CD4-positive, alpha-beta memory T cell (primary cell): ENCODE results near the gene CAMTA2. TPM values are rescaled to one million over a fixed set of nuclear protein-coding genes. Genes with fewer than 3 reads are reported as not detected.

Experiments
- CTCF ChIA-PET: fragments of 350-600 bp; sonication (Branson Sonifier 250); formaldehyde crosslinking; loops from one replicate; lab custom pipeline; 2021; ENCODE audit warnings: inconsistent platforms; ENCODE audit not compliant: partially characterized antibody; lab: Charles Lee
- POLR2A ChIA-PET: fragments of 350-600 bp; sonication (Branson Sonifier 250); formaldehyde crosslinking; loops from one replicate; lab custom pipeline; 2021; ENCODE audit not compliant: partially characterized antibody; lab: Charles Lee
- DNase-seq, 5 donors: peaks; one replicate each; pipeline versions ENCODE4 v3.0.0 to v3.0.0-alpha.2; 2020 to 2022; ENCODE audit warnings: mixed read lengths in 1 of 5
- H3K27ac ChIP-seq: one replicate; pipeline ENCODE4 v1.7.0; 2013; ENCODE audit warnings: low read depth, low read length
- H3K27me3 ChIP-seq: 2 replicates; pipeline ENCODE4 v1.7.0; 2013; ENCODE audit warnings: mild to moderate bottlenecking, low read length, moderate library complexity; ENCODE audit not compliant: insufficient read depth
- H3K36me3 ChIP-seq: 2 replicates; pipeline ENCODE4 v1.7.0; 2013; ENCODE audit warnings: mild to moderate bottlenecking, low read length, moderate library complexity; ENCODE audit not compliant: insufficient read depth
- H3K4me1 ChIP-seq: 2 replicates; pipeline ENCODE4 v1.7.0; 2013; ENCODE audit warnings: mild to moderate bottlenecking, low read length, moderate library complexity; ENCODE audit not compliant: insufficient read depth
- H3K4me3 ChIP-seq, 2 donors: one replicate each; pipeline ENCODE4 v1.7.0; 2013; ENCODE audit warnings: low read length in 2 of 2, mild to moderate bottlenecking in 1 of 2
- H3K9me3 ChIP-seq, 2 donors: one replicate each; pipeline ENCODE4 v1.7.0; 2013; ENCODE audit warnings: low read length in 2 of 2, control low read depth in 1 of 2; ENCODE audit not compliant: control insufficient read depth in 1 of 2
- H3K27ac Mint-ChIP-seq, 7 donors: one replicate each; pipeline ENCODE4 v1.8.0; 2020 to 2021; ENCODE audit warnings: mixed read lengths in 7 of 7, mild to moderate bottlenecking in 6 of 7, inconsistent platforms in 3 of 7, moderate library complexity in 3 of 7
- H3K27me3 Mint-ChIP-seq, 2 donors: one replicate each; pipeline ENCODE4 v1.8.0; 2020 to 2021; ENCODE audit warnings: mixed read lengths in 2 of 2
- H3K36me3 Mint-ChIP-seq, 2 donors: one replicate each; pipeline ENCODE4 v1.8.0; 2020 to 2021; ENCODE audit warnings: mixed read lengths in 2 of 2, inconsistent platforms in 1 of 2, mild to moderate bottlenecking in 1 of 2
- H3K4me1 Mint-ChIP-seq, 4 donors: one replicate each; pipeline ENCODE4 v1.8.0; 2020 to 2021; ENCODE audit warnings: mixed read lengths in 4 of 4, mild to moderate bottlenecking in 1 of 4
- H3K4me3 Mint-ChIP-seq, 8 donors: one replicate each; pipeline ENCODE4 v1.8.0; 2020 to 2021; ENCODE audit warnings: mixed read lengths in 8 of 8, mild to moderate bottlenecking in 7 of 8, moderate library complexity in 6 of 8, inconsistent platforms in 3 of 8
- H3K9me3 Mint-ChIP-seq, 8 donors: one replicate each; pipeline ENCODE4 v1.8.0; 2020 to 2021; ENCODE audit warnings: mixed read lengths in 8 of 8, mild to moderate bottlenecking in 5 of 8, inconsistent platforms in 3 of 8, moderate library complexity in 1 of 8
- intact Hi-C: fragments of 100-400 bp; cut with micrococcal nuclease; formaldehyde crosslinking; loops from one replicate; pipeline ENCODE4 v1.15.1; 2023
- polyA plus RNA-seq, 2 donors: library from polyadenylated mRNA; unstranded; fragments of 300-500 nt; fragmentation: Illumina TruSeq; gene quantifications; one replicate each; pipeline ENCODE4 v1.2.3, GENCODE V29; 2021
- total RNA-seq, 2 experiments: library from RNA; stranded (reverse); gene quantifications; one replicate each; pipeline ENCODE4 v1.2.3, GENCODE V29; 2021

The CAMTA2 gene, protein sequence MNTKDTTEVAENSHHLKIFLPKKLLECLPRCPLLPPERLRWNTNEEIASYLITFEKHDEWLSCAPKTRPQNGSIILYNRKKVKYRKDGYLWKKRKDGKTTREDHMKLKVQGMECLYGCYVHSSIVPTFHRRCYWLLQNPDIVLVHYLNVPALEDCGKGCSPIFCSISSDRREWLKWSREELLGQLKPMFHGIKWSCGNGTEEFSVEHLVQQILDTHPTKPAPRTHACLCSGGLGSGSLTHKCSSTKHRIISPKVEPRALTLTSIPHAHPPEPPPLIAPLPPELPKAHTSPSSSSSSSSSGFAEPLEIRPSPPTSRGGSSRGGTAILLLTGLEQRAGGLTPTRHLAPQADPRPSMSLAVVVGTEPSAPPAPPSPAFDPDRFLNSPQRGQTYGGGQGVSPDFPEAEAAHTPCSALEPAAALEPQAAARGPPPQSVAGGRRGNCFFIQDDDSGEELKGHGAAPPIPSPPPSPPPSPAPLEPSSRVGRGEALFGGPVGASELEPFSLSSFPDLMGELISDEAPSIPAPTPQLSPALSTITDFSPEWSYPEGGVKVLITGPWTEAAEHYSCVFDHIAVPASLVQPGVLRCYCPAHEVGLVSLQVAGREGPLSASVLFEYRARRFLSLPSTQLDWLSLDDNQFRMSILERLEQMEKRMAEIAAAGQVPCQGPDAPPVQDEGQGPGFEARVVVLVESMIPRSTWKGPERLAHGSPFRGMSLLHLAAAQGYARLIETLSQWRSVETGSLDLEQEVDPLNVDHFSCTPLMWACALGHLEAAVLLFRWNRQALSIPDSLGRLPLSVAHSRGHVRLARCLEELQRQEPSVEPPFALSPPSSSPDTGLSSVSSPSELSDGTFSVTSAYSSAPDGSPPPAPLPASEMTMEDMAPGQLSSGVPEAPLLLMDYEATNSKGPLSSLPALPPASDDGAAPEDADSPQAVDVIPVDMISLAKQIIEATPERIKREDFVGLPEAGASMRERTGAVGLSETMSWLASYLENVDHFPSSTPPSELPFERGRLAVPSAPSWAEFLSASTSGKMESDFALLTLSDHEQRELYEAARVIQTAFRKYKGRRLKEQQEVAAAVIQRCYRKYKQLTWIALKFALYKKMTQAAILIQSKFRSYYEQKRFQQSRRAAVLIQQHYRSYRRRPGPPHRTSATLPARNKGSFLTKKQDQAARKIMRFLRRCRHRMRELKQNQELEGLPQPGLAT
- total RNA-seq (10 to 100 TPM; 63.0 to 84.8 TPM), polyA plus RNA-seq (10 to 100 TPM in 1 of 2 donors, 1 to 10 TPM in 1; 4.6 to 25.4 TPM)

DNA sequence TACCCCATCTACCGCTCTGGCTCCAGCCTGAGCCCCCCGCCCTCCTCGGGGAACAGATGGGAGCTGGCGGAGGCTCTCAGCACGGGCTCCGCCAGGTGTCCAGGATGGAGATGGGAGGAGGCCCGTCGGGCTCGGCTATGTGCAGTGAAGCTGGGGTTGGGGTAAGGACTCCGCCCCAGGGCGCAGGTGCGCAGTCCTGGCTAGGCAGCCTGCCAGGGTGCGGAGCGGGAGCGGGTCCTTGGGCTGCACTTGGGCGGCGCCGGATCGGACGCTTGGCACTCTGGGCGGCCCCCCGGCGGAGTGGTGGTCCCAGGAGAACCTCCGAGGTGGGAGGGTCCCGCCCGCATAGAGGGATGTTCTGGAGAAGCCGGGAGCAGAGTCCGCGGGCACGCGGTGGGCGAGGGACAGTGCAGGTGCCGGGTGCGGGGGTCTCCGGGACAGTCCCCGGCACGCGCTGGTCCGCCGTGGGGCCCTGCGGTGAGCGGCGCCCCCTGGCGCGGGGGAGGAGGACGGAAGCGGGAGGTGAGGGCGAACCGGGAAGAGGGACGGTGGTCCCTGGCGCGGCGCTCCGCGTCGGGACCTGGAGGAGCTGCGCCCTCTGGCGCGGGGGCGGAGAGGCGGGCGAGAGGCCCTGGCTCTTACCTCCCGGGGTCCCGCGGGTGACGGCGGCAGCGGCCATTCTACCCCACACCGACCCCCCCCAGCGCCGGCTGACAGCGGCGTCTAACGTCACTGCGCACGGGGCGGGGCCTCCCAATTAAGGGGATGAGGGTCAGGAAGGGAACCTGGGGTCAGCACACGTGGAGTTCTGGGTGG, at the start of gene CAMTA2:
Gene CAMTA2 (minus strand): TSS at position 725 of the 816 bp plus-strand sequence. CDS start 1,453 bp downstream, outside the sequence.
- ChIA-PET CTCF (interaction anchor here (0.7 to 5.2 kb wide), 19 partner anchors 8 to 422 kb away, joined by 3 to 41 read pairs (median 5); partner anchors contain the start of genes INCA1, KIF1C, RNF167 and SLC25A11), POLR2A (interaction anchor here (0.7 to 7.0 kb wide), 21 partner anchors 8 to 284 kb away, joined by 3 to 79 read pairs (median 6); partner anchors contain the start of genes C17orf107, CHRNE, INCA1 and KIF1C)
- Mint-ChIP-seq H3K36me3 (peaks cover 13 to 29% of the 10 kb centered on the region in 2 donors), H3K27ac (peak within 1 kb of the TSS; percentile 94 to 98 (median 96)), H3K4me1 (peaks cover 29 to 64% (median 37%) of the 10 kb centered on the region in 4 donors), H3K9me3 (no peaks in the 10 kb centered on the region), H3K27me3 (no peaks in the 10 kb centered on the region), H3K4me3 (peak within 1 kb of the TSS; percentile 92 to 95 (median 93))
- Histone ChIP-seq H3K36me3 (peaks cover 8% of the 10 kb centered on the region), H3K9me3 (no peaks in the 10 kb centered on the region), H3K4me1 (peaks cover 29% of the 10 kb centered on the region), H3K27ac (peak within 1 kb of the TSS; percentile 85), H3K27me3 (no peaks in the 10 kb centered on the region), H3K4me3 (peak within 1 kb of the TSS; percentile 74 to 95)
- DNase-seq, result peak; percentile 78 to 90 (median 81)
- intact Hi-C loops, result loop anchor here (1.0 to 2.0 kb wide), 4 partner anchors 10 to 78 kb away; partner anchors contain the start of genes INCA1, KIF1C, RNF167 and SLC25A11

DNA sequence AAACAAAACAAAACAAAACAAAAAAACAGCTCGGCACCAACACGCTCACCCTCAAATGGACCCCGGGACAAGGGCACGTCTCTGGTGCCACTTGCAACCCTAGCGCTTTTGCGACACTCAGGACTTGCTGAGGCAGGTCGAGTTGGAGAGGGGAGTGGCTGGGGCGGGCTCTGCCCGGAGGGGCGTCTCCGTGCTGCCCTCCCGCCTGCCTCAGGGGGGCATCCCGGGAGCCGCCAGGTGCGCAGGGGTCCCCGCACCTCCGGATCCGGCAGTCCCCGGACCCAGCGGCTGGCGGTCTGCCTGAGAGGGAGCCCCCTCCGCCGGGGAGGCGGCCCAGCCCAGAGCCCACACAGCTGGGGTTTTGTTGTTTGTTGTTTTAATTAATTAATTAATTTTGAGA, 47.8 kb upstream of the CAMTA2 start, which contains the start of gene SLC52A1:
Gene SLC52A1 (minus strand): TSS at position 112 of the 400 bp plus-strand sequence. CDS start 820 bp downstream, outside the sequence.
- Mint-ChIP-seq H3K4me1 (peaks cover 16 to 45% (median 24%) of the 10 kb centered on the region in 4 donors), H3K4me3 (peak within 1 kb of the TSS in 1 of 8 donors; percentile 26), H3K36me3 (no peaks in the 10 kb centered on the region), H3K27ac (peak within 1 kb of the TSS in 1 of 7 donors; percentile 38), H3K9me3 (peaks cover 0 to 3% (median 0%) of the 10 kb centered on the region in 8 donors), H3K27me3 (no peaks in the 10 kb centered on the region)
- H3K9me3 ChIP-seq, result no peaks in the 10 kb centered on the region
- no peak within 1 kb of the TSS for H3K4me3 ChIP-seq
- no peak for DNase-seq
- no peaks in the 10 kb centered on the region for H3K36me3 ChIP-seq
- intact Hi-C loops, result no loop called here
- ChIA-PET POLR2A (interaction anchor here (1.4 to 9.5 kb wide), 2 partner anchors 12 to 26 kb away, joined by 5 to 146 read pairs; no protein-coding TSS in a partner anchor), CTCF (interaction anchor here (0.9 to 11.2 kb wide), 7 partner anchors 9 to 126 kb away, joined by 3 to 271 read pairs (median 6); no protein-coding TSS in a partner anchor)
- H3K4me1 ChIP-seq, result peaks cover 26% of the 10 kb centered on the region
- H3K27me3 ChIP-seq, result no peaks in the 10 kb centered on the region
- no peak within 1 kb of the TSS for H3K27ac ChIP-seq

DNA sequence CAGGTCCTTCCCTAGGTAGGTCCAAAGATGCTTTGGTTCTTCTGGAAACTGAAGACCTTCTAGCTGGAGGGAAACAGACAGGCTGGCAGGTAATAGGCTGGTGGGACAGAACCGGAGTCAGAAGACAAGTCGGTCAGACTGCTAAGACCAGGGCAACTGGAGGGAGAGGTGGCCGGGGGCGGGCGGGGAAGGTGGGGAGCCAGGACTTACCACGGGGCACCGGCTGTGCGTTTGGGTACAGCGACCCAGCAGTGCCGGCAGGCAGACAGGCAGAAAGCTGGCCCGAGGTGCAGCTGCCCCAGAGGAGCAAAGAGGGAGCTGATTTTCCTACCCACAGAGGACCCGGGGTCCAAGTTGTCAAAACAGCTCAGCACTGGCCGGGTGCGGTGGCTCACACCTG, 47.2 kb upstream of the CAMTA2 start:
- intact Hi-C loops, result no loop called here
- H3K27ac Mint-ChIP-seq, result peak overlapping the region in 1 of 7 donors; percentile 38
- Histone ChIP-seq H3K27me3 (no peaks in the 10 kb centered on the region), H3K4me1 (peaks cover 25% of the 10 kb centered on the region), H3K36me3 (no peaks in the 10 kb centered on the region), H3K4me3 (no peak overlapping the region), H3K9me3 (no peaks in the 10 kb centered on the region), H3K27ac (no peak overlapping the region)
- CTCF ChIA-PET, result interaction anchor here (0.9 to 11.2 kb wide), 7 partner anchors 8 to 126 kb away, joined by 3 to 271 read pairs (median 6); no protein-coding TSS in a partner anchor
- H3K9me3 Mint-ChIP-seq, result peaks cover 0 to 3% (median 0%) of the 10 kb centered on the region in 8 donors
- POLR2A ChIA-PET, result interaction anchor here (1.2 to 9.5 kb wide), 3 partner anchors 13 to 44 kb away, joined by 4 to 146 read pairs (median 5); partner anchors contain the start of gene ZFP3
- no peak for DNase-seq
- peaks cover 12 to 40% (median 21%) of the 10 kb centered on the region in 4 donors for H3K4me1 Mint-ChIP-seq
- no peaks in the 10 kb centered on the region for H3K36me3 Mint-ChIP-seq
- H3K4me3 Mint-ChIP-seq, result no peak overlapping the region
- no peaks in the 10 kb centered on the region for H3K27me3 Mint-ChIP-seq

DNA sequence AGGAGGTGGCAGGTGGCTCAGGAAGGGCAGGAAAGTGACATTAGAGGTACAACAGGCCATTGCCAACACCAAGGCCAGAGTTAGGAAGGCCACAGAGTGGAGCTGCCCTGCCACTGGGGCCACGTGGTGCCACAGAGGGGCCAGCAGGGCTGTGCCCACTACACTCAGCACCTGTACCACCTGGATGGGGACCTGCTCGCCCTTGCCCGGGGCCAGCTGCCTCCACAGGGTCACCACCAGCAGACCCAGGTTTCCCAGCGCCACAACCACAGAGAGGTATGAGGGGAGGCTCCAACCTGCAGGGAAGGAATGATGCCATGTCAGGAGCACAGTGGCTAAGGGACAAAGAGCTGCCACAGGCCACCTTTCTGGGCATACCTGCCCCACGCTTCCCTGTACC, 46.6 kb upstream of the CAMTA2 start:
- Histone ChIP-seq H3K4me1 (peaks cover 25% of the 10 kb centered on the region), H3K36me3 (no peaks in the 10 kb centered on the region), H3K4me3 (no peak overlapping the region), H3K27ac (no peak overlapping the region), H3K27me3 (no peaks in the 10 kb centered on the region), H3K9me3 (no peaks in the 10 kb centered on the region)
- DNase-seq, result no peak
- Mint-ChIP-seq H3K36me3 (no peaks in the 10 kb centered on the region), H3K4me3 (no peak overlapping the region), H3K27ac (peak overlapping the region in 1 of 7 donors; percentile 38), H3K4me1 (peaks cover 11 to 38% (median 20%) of the 10 kb centered on the region in 4 donors), H3K9me3 (peaks cover 0 to 3% (median 0%) of the 10 kb centered on the region in 8 donors), H3K27me3 (no peaks in the 10 kb centered on the region)
- ChIA-PET CTCF (interaction anchor here (1.2 to 11.2 kb wide), 5 partner anchors 8 to 125 kb away, joined by 4 to 271 read pairs (median 6); no protein-coding TSS in a partner anchor), POLR2A (interaction anchor here (0.8 to 9.5 kb wide), 4 partner anchors 13 to 45 kb away, joined by 3 to 146 read pairs (median 4); partner anchors contain the start of genes INCA1, KIF1C and ZFP3)
- intact Hi-C loops, result no loop called here

DNA sequence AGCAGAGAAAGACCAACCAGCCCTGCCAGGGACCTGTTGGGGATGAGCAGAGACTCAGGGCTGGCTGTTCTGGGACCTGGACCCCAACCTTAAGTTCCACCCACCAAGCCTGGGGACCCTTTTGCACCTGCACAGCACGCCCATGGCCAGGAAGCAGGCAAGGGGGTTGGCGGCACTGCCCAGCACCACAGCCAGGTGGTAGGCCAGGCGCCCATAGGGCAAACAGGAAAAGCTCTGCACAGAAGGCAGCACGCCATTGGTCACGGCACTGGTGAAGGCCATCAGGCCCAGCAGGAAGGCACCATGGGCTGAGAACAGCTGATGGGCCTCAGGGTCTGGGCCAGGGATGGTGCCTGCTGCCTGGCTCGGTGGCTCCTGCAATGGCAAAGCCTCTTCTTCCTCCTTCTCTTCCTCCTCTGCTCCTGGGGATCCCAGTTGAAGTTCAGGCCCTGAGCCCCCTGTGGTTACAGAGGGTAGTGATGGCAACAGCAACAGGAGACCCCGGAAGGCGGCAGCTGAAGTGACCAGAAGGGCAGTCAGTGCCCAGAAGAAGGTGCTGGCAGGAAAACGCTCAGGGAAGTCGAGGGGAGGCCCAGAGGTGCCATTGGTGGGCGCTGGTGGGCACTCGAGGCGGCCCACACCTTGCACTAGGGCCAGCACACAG, 46.0 kb upstream of the CAMTA2 start:
- H3K9me3 Mint-ChIP-seq, result peaks cover 0 to 3% (median 0%) of the 10 kb centered on the region in 8 donors
- peak overlapping the region in 1 of 7 donors; percentile 35 for H3K27ac Mint-ChIP-seq
- DNase-seq, result no peak
- CTCF ChIA-PET, result interaction anchor here (6.5 to 11.2 kb wide), 2 partner anchors 12 to 28 kb away, joined by 127 to 271 read pairs; no protein-coding TSS in a partner anchor
- Histone ChIP-seq H3K4me1 (peaks cover 25% of the 10 kb centered on the region), H3K9me3 (no peaks in the 10 kb centered on the region), H3K27me3 (no peaks in the 10 kb centered on the region), H3K27ac (no peak overlapping the region), H3K4me3 (no peak overlapping the region), H3K36me3 (no peaks in the 10 kb centered on the region)
- POLR2A ChIA-PET, result interaction anchor here (0.8 to 9.5 kb wide), 4 partner anchors 14 to 45 kb away, joined by 3 to 146 read pairs (median 4); partner anchors contain the start of genes INCA1, KIF1C and ZFP3
- no peaks in the 10 kb centered on the region for H3K27me3 Mint-ChIP-seq
- peaks cover 11 to 38% (median 20%) of the 10 kb centered on the region in 4 donors for H3K4me1 Mint-ChIP-seq
- H3K4me3 Mint-ChIP-seq, result peak overlapping the region in 2 of 8 donors; percentile 17 to 39
- no peaks in the 10 kb centered on the region for H3K36me3 Mint-ChIP-seq
- intact Hi-C loops, result no loop called here
